HL-60 (cell line): ENCODE measurements around the gene BIVM.

Experiments used
- DNase-seq, 2 experiments: peaks; one replicate each; pipeline ENCODE4 v3.0.0-alpha.2; 2010 to 2020; ENCODE audit warnings: low read depth in 1 of 2, low spot score in 1 of 2
- H3K27ac ChIP-seq: fragments of 250-450 bp; sonication (Bioruptor Pico); replicated peaks from 2 replicates; pipeline ENCODE4 v1.5.1; 2020; ENCODE audit warnings: mild to moderate bottlenecking, moderate library complexity
- H3K27me3 ChIP-seq: fragments of 250-450 bp; sonication (Bioruptor Pico); 2 replicates; pipeline ENCODE4 v1.5.1; 2021; ENCODE audit warnings: mild to moderate bottlenecking, moderate library complexity; ENCODE audit not compliant: insufficient read depth, poor library complexity, severe bottlenecking
- H3K4me3 ChIP-seq: replicated peaks from 2 replicates; pipeline ENCODE4 v1.5.1; 2011; ENCODE audit warnings: mild to moderate bottlenecking, control low read depth, low read length; ENCODE audit not compliant: insufficient read depth
- GABPA ChIP-seq: IDR thresholded peaks from 2 replicates; pipeline ENCODE4 v1.6.1; 2012; ENCODE audit warnings: low read depth
- POLR2AphosphoS5 ChIP-seq: IDR thresholded peaks from 2 replicates; pipeline ENCODE4 v1.6.1; 2012; ENCODE audit warnings: low read depth
- SPI1 ChIP-seq: IDR thresholded peaks from 2 replicates; pipeline ENCODE4 v1.6.1; 2012; ENCODE audit warnings: low read depth, mild to moderate bottlenecking, borderline replicate concordance
- TF ChIP-seq, protein P1 (sequence below): IDR thresholded peaks from one replicate; pipeline ENCODE4 v1.5.1; 2011; ENCODE audit warnings: low read length, control low read depth, inconsistent platforms; ENCODE audit not compliant: insufficient read depth
- TF ChIP-seq, protein P2 (sequence below): IDR thresholded peaks from 2 replicates; pipeline ENCODE4 v1.6.1; 2012; ENCODE audit warnings: low read depth; ENCODE audit not compliant: insufficient replicate concordance

BIVM gene

DNA sequence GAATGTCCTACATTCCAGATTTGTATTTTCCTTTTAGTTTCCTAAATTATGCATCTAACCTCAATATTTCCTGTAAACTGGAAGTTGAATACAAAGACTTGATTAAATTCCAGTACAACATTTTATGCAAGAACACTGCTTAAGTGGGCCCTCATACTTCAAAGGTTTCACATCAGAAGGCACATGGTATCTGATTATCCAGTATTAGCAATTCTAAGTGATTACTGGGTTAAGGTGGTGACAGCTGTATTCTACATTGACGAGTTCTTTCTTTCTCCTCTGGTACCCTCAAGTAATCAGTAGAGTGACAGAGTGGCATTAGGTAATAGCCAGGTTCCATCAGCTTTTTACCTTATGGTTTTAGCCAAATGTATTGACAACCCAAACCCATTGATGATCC is 18.3 kb downstream of the BIVM start:
- no peaks in the 10 kb centered on the region for H3K27me3 ChIP-seq
- TF ChIP-seq GABPA = no peak
- TF ChIP-seq, protein P1, sequence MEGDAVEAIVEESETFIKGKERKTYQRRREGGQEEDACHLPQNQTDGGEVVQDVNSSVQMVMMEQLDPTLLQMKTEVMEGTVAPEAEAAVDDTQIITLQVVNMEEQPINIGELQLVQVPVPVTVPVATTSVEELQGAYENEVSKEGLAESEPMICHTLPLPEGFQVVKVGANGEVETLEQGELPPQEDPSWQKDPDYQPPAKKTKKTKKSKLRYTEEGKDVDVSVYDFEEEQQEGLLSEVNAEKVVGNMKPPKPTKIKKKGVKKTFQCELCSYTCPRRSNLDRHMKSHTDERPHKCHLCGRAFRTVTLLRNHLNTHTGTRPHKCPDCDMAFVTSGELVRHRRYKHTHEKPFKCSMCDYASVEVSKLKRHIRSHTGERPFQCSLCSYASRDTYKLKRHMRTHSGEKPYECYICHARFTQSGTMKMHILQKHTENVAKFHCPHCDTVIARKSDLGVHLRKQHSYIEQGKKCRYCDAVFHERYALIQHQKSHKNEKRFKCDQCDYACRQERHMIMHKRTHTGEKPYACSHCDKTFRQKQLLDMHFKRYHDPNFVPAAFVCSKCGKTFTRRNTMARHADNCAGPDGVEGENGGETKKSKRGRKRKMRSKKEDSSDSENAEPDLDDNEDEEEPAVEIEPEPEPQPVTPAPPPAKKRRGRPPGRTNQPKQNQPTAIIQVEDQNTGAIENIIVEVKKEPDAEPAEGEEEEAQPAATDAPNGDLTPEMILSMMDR = no peak
- no peak for TF ChIP-seq SPI1
- TF ChIP-seq, protein P2, sequence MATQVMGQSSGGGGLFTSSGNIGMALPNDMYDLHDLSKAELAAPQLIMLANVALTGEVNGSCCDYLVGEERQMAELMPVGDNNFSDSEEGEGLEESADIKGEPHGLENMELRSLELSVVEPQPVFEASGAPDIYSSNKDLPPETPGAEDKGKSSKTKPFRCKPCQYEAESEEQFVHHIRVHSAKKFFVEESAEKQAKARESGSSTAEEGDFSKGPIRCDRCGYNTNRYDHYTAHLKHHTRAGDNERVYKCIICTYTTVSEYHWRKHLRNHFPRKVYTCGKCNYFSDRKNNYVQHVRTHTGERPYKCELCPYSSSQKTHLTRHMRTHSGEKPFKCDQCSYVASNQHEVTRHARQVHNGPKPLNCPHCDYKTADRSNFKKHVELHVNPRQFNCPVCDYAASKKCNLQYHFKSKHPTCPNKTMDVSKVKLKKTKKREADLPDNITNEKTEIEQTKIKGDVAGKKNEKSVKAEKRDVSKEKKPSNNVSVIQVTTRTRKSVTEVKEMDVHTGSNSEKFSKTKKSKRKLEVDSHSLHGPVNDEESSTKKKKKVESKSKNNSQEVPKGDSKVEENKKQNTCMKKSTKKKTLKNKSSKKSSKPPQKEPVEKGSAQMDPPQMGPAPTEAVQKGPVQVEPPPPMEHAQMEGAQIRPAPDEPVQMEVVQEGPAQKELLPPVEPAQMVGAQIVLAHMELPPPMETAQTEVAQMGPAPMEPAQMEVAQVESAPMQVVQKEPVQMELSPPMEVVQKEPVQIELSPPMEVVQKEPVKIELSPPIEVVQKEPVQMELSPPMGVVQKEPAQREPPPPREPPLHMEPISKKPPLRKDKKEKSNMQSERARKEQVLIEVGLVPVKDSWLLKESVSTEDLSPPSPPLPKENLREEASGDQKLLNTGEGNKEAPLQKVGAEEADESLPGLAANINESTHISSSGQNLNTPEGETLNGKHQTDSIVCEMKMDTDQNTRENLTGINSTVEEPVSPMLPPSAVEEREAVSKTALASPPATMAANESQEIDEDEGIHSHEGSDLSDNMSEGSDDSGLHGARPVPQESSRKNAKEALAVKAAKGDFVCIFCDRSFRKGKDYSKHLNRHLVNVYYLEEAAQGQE = no peak
- H3K4me3 ChIP-seq = no peak overlapping the region
- no peak for DNase-seq
- H3K27ac ChIP-seq = no peak overlapping the region

DNA sequence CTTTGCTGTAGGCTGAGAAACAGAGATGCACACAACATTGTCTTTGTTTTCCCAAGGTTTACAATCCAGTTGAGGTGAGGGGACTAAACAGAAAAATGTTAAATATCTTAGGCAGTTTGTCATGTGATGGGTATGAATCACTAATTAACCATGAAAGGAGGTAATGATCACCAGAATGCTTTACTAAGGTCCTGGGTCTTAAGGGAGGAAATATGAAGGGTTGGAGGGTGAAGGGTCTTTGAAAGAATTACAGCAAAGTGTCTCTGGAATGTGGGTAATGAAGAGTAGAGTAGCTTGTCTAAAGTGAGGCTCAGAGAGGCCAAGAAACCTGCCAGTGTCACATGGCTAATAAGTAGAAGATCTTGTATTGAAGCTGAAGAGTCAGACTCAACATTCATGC is 19.0 kb downstream of the BIVM start:
- TF ChIP-seq, protein P1 = no peak
- TF ChIP-seq GABPA = no peak
- no peak for TF ChIP-seq POLR2AphosphoS5
- TF ChIP-seq SPI1 = no peak
- TF ChIP-seq, protein P2 = no peak
- Histone ChIP-seq H3K27me3 (no peaks in the 10 kb centered on the region), H3K4me3 (no peak overlapping the region), H3K27ac (no peak overlapping the region)
- no peak for DNase-seq

DNA sequence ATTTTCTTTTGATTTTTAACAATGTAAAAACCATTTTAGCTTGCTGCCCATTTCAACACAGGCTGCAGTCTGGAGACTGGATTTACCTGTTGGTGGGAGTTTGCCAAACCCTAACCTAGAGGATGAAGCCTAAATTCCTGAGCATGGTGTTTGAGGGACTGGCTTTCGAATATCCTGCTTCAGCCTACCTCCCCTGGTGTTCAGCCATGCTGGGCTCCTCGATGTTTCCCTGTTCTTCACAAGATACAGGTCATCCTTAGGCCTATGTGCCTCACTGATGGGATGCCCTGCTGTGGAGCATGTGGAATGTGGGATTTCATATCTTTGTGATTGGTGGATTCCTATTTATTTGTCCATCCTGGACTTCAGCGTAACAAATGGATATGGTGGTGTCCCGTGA is 26.5 kb downstream of the BIVM start:
- H3K27ac ChIP-seq = no peak overlapping the region
- no peak for DNase-seq
- no peak for TF ChIP-seq GABPA
- TF ChIP-seq POLR2AphosphoS5 = no peak
- TF ChIP-seq, protein P2 = no peak
- TF ChIP-seq, protein P1 = no peak
- no peak for TF ChIP-seq SPI1
- H3K27me3 ChIP-seq = no peaks in the 10 kb centered on the region
- H3K4me3 ChIP-seq = no peak overlapping the region
